B cell (primary cell): ENCODE measurements around the gene CHST1.

Experiments used
- CTCF ChIP-seq: fragments of 200-600 bp; IDR thresholded peaks from one replicate; pipeline ENCODE4 v1.8.0; 2022; ENCODE audit warnings: antibody characterized with exemption, mild to moderate bottlenecking
- EZH2 ChIP-seq: IDR thresholded peaks from 2 replicates; pipeline ENCODE4 v1.6.1; 2012; ENCODE audit warnings: borderline replicate concordance, low read depth, mild to moderate bottlenecking, moderate library complexity, low read length; ENCODE audit not compliant: insufficient read depth, poor library complexity, severe bottlenecking

GRCh38 chr11:45669146-45669545 lies 3.7 kb upstream of the CHST1 start:
- TF ChIP-seq CTCF, result no peak
- TF ChIP-seq EZH2, result no peak
